Endothelial cell of umbilical vein (primary cell): ENCODE data around the gene CAMK2B. TPM values are rescaled to one million over a fixed set of nuclear protein-coding genes. Genes with fewer than 3 reads are reported as not detected.

Source experiments
- BruUV-seq: library from RNA; stranded (reverse); fragments of 400-500 nt; replicated peaks from 2 replicates; lab custom pipeline; 2021; lab: Mats Ljungman, UMichigan
- CTCF ChIA-PET: fragments of 300-600, 350-600 bp; sonication (Branson Sonifier 250); formaldehyde crosslinking; loops from one replicate; lab custom pipeline; 2021; ENCODE audit warnings: antibody characterized with exemption, inconsistent platforms; lab: Charles Lee
- POLR2A ChIA-PET: fragments of 300-600, 350-600 bp; sonication (Branson Sonifier 250); formaldehyde crosslinking; loops from one replicate; lab custom pipeline; 2021; ENCODE audit warnings: antibody characterized with exemption, inconsistent platforms; lab: Charles Lee
- DNase-seq: peaks from one replicate; pipeline ENCODE4 v3.0.0-alpha.2; 2011; ENCODE audit warnings: low read depth, low spot score
- FAIRE-seq: peaks from 2 replicates; lab custom pipeline; 2011; peaks lifted over from hg19 to GRCh38; lab: Jason Lieb, UNC
- H2AFZ ChIP-seq: 2 replicates; pipeline ENCODE4 v1.6.0; 2012; ENCODE audit warnings: low read depth, low read length, control low read depth, inconsistent platforms
- H3K27ac ChIP-seq: 2 replicates; pipeline ENCODE4 v1.5.1; 2011; ENCODE audit warnings: low read depth, mild to moderate bottlenecking, control low read depth, low read length, moderate library complexity; ENCODE audit not compliant: insufficient read depth
- H3K27me3 ChIP-seq, 2 experiments: 2 replicates each; pipeline versions ENCODE4 v1.6.0 to v1.6.1; 2011; ENCODE audit warnings: low read length in 2 of 2, mixed read lengths in 1 of 2; ENCODE audit not compliant: control insufficient read depth in 2 of 2, insufficient read depth in 2 of 2
- H3K36me3 ChIP-seq, 2 experiments: 2 replicates in 1 of 2; 3 replicates in 1 of 2; pipeline ENCODE4 v1.5.1; 2011; ENCODE audit warnings: low read length in 2 of 2, mild to moderate bottlenecking in 1 of 2, moderate library complexity in 1 of 2; ENCODE audit not compliant: control insufficient read depth in 2 of 2, insufficient read depth in 2 of 2; ENCODE audit errors: extremely low read depth in 1 of 2
- H3K4me1 ChIP-seq: 3 replicates; pipeline ENCODE4 v1.5.1; 2011; ENCODE audit warnings: mild to moderate bottlenecking, low read length; ENCODE audit not compliant: control insufficient read depth, insufficient read depth; ENCODE audit errors: extremely low read depth
- H3K4me2 ChIP-seq: 2 replicates; pipeline ENCODE4 v1.6.1; 2011; ENCODE audit warnings: low read length, control low read depth, mixed read lengths; ENCODE audit not compliant: insufficient read depth
- H3K4me3 ChIP-seq, 3 experiments: fragments of 200-600 bp in 1 of 3; sonication (generic), shearing (Covaris generic) in 1 of 3; replicated peaks in 1 of 3; 2 replicates each; pipeline ENCODE4 v1.5.1; 2011 to 2016; ENCODE audit warnings: control low read depth in 3 of 3, low read length in 3 of 3, mild to moderate bottlenecking in 2 of 3, inconsistent platforms in 1 of 3, low read depth in 1 of 3, moderate library complexity in 1 of 3; ENCODE audit not compliant: insufficient read depth in 1 of 3
- H3K79me2 ChIP-seq: 2 replicates; pipeline ENCODE4 v1.6.0; 2012; ENCODE audit warnings: low read length, inconsistent platforms; ENCODE audit not compliant: control insufficient read depth, insufficient read depth
- H3K9ac ChIP-seq: replicated peaks from 2 replicates; pipeline ENCODE3; 2011; ENCODE audit warnings: low read length, control low read depth; ENCODE audit not compliant: insufficient read depth; ENCODE audit errors: extremely low read depth
- H3K9me1 ChIP-seq: replicated peaks from 3 replicates; pipeline ENCODE4 v1.6.0; 2011; ENCODE audit warnings: mild to moderate bottlenecking, low read length; ENCODE audit not compliant: control insufficient read depth, insufficient read depth; ENCODE audit errors: extremely low read depth
- H3K9me3 ChIP-seq: replicated peaks from 2 replicates; pipeline ENCODE4 v1.5.1; 2012; ENCODE audit warnings: low read length, inconsistent platforms; ENCODE audit not compliant: control insufficient read depth, insufficient read depth
- H4K20me1 ChIP-seq: replicated peaks from 2 replicates; pipeline ENCODE3; 2011; ENCODE audit warnings: mild to moderate bottlenecking, low read length; ENCODE audit not compliant: control insufficient read depth, insufficient read depth; ENCODE audit errors: extremely low read depth
- EZH2 ChIP-seq: IDR thresholded peaks from 2 replicates; pipeline ENCODE4 v1.6.1; 2012; ENCODE audit warnings: borderline replicate concordance, low read depth, mild to moderate bottlenecking, moderate library complexity, low read length, inconsistent platforms; ENCODE audit not compliant: severe bottlenecking
- FOS ChIP-seq: IDR thresholded peaks from 2 replicates; pipeline ENCODE4 v1.6.1; 2011; ENCODE audit warnings: mild to moderate bottlenecking, low read length, moderate library complexity, borderline replicate concordance; ENCODE audit not compliant: insufficient read depth
- GATA2 ChIP-seq: IDR thresholded peaks from 2 replicates; pipeline ENCODE4 v1.7.0; 2011; ENCODE audit warnings: low read depth, mild to moderate bottlenecking, moderate library complexity, mixed read lengths, low read length; ENCODE audit not compliant: insufficient read length, insufficient read depth
- JUN ChIP-seq: IDR thresholded peaks from 2 replicates; pipeline ENCODE4 v1.6.1; 2011; ENCODE audit warnings: borderline replicate concordance, low read depth; ENCODE audit not compliant: insufficient read length, insufficient read depth
- POLR2A ChIP-seq: IDR thresholded peaks from 2 replicates; pipeline ENCODE4 v1.6.1; 2012; ENCODE audit warnings: low read depth, mild to moderate bottlenecking, control low read depth, low read length
- POLR2AphosphoS5 ChIP-seq: IDR thresholded peaks from 2 replicates; pipeline ENCODE4 v1.6.1; 2012; ENCODE audit warnings: low read depth, mild to moderate bottlenecking, control low read depth, low read length, moderate library complexity; ENCODE audit not compliant: insufficient read depth
- dilution Hi-C: fragments of 300-500 bp; cut with MboI; formaldehyde crosslinking; loops from one replicate; pipeline ENCODE4 v1.15.0; 2019; ENCODE audit warnings: low sequenced_read_pairs; ENCODE audit not compliant: extremely low pct_ligation_motif_present
- intact Hi-C: fragments of 100-400 bp; cut with micrococcal nuclease; formaldehyde crosslinking; loops from one replicate; pipeline ENCODE4 v1.10.0; 2022
- polyA plus RNA-seq, 4 experiments: library from polyadenylated mRNA; depleted of rRNA in 3 of 4; stranded (reverse) in 3 of 4; unstranded in 1 of 4; fragments of >200 nt; gene quantifications; 2 replicates each; pipeline versions ENCODE4 v1.2.1 to v1.2.3, GENCODE V29; 2011 to 2012; ENCODE audit warnings: missing spikeins in 1 of 4
- total RNA-seq: library from RNA; stranded (reverse); gene quantifications from 2 replicates; pipeline ENCODE4 v1.2.3, GENCODE V29; 2021
- TF ChIP-seq, protein P1 (sequence below), 2 donors: IDR thresholded peaks; 1 replicate in 1 of 2; 2 replicates in 1 of 2; pipeline ENCODE4 v1.5.1; 2011; ENCODE audit warnings: low read length in 2 of 2, mild to moderate bottlenecking in 2 of 2, moderate library complexity in 2 of 2, control low read depth in 1 of 2, inconsistent platforms in 1 of 2, low read depth in 1 of 2; ENCODE audit not compliant: insufficient read depth in 1 of 2; ENCODE audit errors: extremely low read depth in 1 of 2

The CAMK2B gene
- total and polyA plus RNA-seq, 2 donors (not counting 3 experiments of a cell fraction or from before 2014, with no cell fraction given) = 0.57 to 1.6 TPM

- no peaks in the 10 kb centered on the region for H4K20me1 ChIP-seq
- no peak overlapping the region for H3K4me2 ChIP-seq
- intact Hi-C loops (no loop called here), dilution Hi-C loops (no loop called here)
- H3K4me3 ChIP-seq = no peak overlapping the region
- BruUV-seq = no TSS peak
- H3K27ac ChIP-seq = no peak overlapping the region
- no peak overlapping the region for H2AFZ ChIP-seq
- peaks cover 13% of the 10 kb centered on the region for H3K4me1 ChIP-seq
- TF ChIP-seq JUN = no peak
- TF ChIP-seq POLR2AphosphoS5 = no peak
- TF ChIP-seq EZH2 = no peak
- no peak for TF ChIP-seq FOS
- TF ChIP-seq, protein P1, sequence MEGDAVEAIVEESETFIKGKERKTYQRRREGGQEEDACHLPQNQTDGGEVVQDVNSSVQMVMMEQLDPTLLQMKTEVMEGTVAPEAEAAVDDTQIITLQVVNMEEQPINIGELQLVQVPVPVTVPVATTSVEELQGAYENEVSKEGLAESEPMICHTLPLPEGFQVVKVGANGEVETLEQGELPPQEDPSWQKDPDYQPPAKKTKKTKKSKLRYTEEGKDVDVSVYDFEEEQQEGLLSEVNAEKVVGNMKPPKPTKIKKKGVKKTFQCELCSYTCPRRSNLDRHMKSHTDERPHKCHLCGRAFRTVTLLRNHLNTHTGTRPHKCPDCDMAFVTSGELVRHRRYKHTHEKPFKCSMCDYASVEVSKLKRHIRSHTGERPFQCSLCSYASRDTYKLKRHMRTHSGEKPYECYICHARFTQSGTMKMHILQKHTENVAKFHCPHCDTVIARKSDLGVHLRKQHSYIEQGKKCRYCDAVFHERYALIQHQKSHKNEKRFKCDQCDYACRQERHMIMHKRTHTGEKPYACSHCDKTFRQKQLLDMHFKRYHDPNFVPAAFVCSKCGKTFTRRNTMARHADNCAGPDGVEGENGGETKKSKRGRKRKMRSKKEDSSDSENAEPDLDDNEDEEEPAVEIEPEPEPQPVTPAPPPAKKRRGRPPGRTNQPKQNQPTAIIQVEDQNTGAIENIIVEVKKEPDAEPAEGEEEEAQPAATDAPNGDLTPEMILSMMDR (IDR thresholded peaks at IDR 0.05; ENCODE audit: extremely low read depth in 1 of 2, insufficient read depth in 1 of 2, low read depth in 1 of 2, low read length in 2 of 2) = no peak
- no peak for TF ChIP-seq POLR2A
- TF ChIP-seq GATA2 = no peak
- H3K9me3 ChIP-seq = no peaks in the 10 kb centered on the region
- no peaks in the 10 kb centered on the region for H3K9me1 ChIP-seq
- H3K36me3 ChIP-seq = no peaks in the 10 kb centered on the region
- POLR2A ChIA-PET = no interaction called here
- H3K79me2 ChIP-seq = no peaks in the 10 kb centered on the region
- no peak for FAIRE-seq
- H3K27me3 ChIP-seq = no peaks in the 10 kb centered on the region
- CTCF ChIA-PET = interaction anchor here (0.8 to 1.0 kb wide), 2 partner anchors 25 to 132 kb away, joined by 3 read pairs; no protein-coding TSS in a partner anchor
- DNase-seq = no peak
- H3K9ac ChIP-seq = no peak overlapping the region
Observed at GRCh38 chr7:44372560-44373417, 47.4 kb upstream of the CAMK2B start.
